Osteocyte (in vitro differentiated cells): ENCODE data around the gene ZSWIM2. TPM values are rescaled to one million over a fixed set of nuclear protein-coding genes. Genes with fewer than 3 reads are reported as not detected.

Experiments
- DNase-seq: peaks from one replicate; pipeline ENCODE4 v3.0.0; 2021; ENCODE audit warnings: mixed read lengths; ENCODE audit not compliant: unreplicated experiment; ENCODE audit errors: extremely low spot score
- H3K27ac Mint-ChIP-seq: one replicate; pipeline ENCODE4 v1.8.0; 2021; ENCODE audit warnings: mild to moderate bottlenecking, mixed read lengths; ENCODE audit not compliant: unreplicated experiment
- H3K27me3 Mint-ChIP-seq: one replicate; pipeline ENCODE4 v1.8.0; 2021; ENCODE audit warnings: mixed read lengths; ENCODE audit not compliant: unreplicated experiment
- H3K36me3 Mint-ChIP-seq: one replicate; pipeline ENCODE4 v1.8.0; 2021; ENCODE audit warnings: mixed read lengths; ENCODE audit not compliant: unreplicated experiment
- H3K4me1 Mint-ChIP-seq: one replicate; pipeline ENCODE4 v1.8.0; 2021; ENCODE audit warnings: mixed read lengths; ENCODE audit not compliant: unreplicated experiment
- H3K4me3 Mint-ChIP-seq: one replicate; pipeline ENCODE4 v1.8.0; 2021; ENCODE audit warnings: mild to moderate bottlenecking, moderate library complexity, mixed read lengths; ENCODE audit not compliant: unreplicated experiment
- H3K9me3 Mint-ChIP-seq: one replicate; pipeline ENCODE4 v1.8.0; 2021; ENCODE audit warnings: mixed read lengths; ENCODE audit not compliant: unreplicated experiment
- CTCF ChIP-seq: fragments of 200-600 bp; sonication (generic); IDR thresholded peaks from 2 replicates; pipeline ENCODE4 v1.5.0; 2021; ENCODE audit warnings: antibody characterized with exemption, mild to moderate bottlenecking, moderate library complexity
- total RNA-seq: library from RNA; stranded (reverse); gene quantifications from 2 replicates; pipeline ENCODE4 v1.2.1, GENCODE V29; 2021

ZSWIM2 gene
- total RNA-seq, 1 donor from 2014 or later, result not detected

DNA sequence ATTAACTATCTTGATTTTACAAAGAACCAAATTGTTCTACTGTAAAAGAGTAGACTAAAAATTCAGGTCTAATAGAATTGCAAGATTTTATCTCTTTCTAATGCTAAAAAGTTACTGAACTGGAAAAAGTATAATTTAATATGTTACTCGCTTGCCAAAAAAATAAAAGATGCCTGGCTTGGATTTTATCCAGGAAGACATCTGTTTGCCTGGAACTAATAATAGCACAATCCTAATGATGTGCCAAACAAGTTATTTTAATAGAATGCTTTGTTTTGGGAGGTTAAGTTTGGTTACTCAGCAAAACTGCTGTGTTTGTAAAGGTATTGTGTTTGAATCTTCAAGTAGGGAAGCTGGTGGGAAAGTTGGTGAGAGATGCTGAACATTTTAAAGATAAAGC, 19.4 kb upstream of the ZSWIM2 start:
- no peak for DNase-seq
- H3K27me3 Mint-ChIP-seq, result no peaks in the 10 kb centered on the region
- H3K36me3 Mint-ChIP-seq, result no peaks in the 10 kb centered on the region
- H3K4me3 Mint-ChIP-seq, result no peak overlapping the region
- H3K4me1 Mint-ChIP-seq, result peaks cover 3% of the 10 kb centered on the region
- TF ChIP-seq CTCF, result no peak
- H3K27ac Mint-ChIP-seq, result no peak overlapping the region
- no peaks in the 10 kb centered on the region for H3K9me3 Mint-ChIP-seq

DNA sequence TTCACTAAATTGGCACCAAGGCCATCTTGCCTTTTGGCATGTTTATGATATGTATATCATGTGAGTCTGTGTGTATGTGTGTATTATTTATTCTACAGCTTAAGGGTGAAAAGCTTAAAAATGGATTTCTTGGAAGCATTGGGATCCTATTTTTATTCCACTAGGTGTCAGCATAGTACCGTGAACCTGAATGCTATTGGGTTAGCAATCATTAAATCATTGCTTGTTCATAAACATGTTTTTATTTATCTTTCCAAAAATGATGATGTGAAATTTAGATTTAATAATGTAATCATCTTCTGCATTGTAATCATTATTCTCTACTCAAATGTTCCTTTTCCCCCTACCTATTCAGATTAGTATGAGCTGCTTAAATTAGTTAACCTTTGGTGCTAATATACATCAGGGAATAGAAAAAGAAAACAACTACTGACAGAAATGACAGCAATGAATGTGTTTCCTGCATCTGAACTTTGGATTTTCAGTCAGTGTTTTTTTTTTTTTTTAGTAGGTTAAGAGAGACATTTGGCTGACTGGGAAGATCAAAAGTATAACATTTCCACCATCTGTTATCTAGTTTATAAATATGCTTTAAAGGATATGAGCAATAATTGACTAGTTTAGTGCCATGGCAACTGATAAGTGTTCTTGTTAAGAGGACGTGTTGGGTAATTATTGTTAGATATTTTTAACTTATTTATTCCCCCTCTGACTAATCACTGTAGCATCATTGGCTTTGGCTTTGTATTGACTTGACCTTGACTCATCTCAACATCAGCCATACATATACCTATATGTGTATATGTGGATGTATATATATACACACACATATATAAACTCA, 14.1 kb upstream of the ZSWIM2 start:
- Mint-ChIP-seq H3K4me1 (no peaks in the 10 kb centered on the region), H3K4me3 (no peak overlapping the region), H3K36me3 (no peaks in the 10 kb centered on the region), H3K27ac (no peak overlapping the region), H3K27me3 (peaks cover 4% of the 10 kb centered on the region), H3K9me3 (no peaks in the 10 kb centered on the region)
- no peak for DNase-seq
- TF ChIP-seq CTCF, result peak; percentile 82

- peaks cover 8% of the 10 kb centered on the region for H3K9me3 Mint-ChIP-seq
- no peak overlapping the region for H3K27ac Mint-ChIP-seq
- DNase-seq, result no peak
- H3K4me3 Mint-ChIP-seq, result no peak overlapping the region
- H3K4me1 Mint-ChIP-seq, result peaks cover 2% of the 10 kb centered on the region
- no peaks in the 10 kb centered on the region for H3K27me3 Mint-ChIP-seq
- H3K36me3 Mint-ChIP-seq, result no peaks in the 10 kb centered on the region
- TF ChIP-seq CTCF, result no peak
These were observed 6.2 kb upstream of the ZSWIM2 start for GRCh38 chr2:186855216-186855615.

DNA sequence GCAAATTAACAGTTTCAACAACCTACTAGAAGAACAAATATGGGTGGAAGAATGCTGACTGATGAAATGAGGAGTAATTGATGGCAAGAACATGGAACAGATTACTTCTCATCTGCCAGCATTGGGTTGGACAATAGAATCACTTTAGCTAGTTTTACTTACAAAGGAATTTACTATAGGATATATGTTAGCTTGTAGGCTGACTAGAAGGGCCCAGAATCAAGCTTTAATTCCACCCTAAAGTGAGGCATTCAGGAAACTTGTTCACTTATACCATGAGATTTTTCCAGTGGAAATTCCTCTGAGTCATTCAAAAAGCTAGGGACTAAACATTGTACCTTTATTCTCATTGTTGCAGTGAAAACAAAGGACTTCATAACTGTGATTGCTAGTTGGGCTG, 5.0 kb upstream of the ZSWIM2 start:
- DNase-seq, result no peak
- peaks cover 8% of the 10 kb centered on the region for H3K9me3 Mint-ChIP-seq
- H3K4me3 Mint-ChIP-seq, result no peak overlapping the region
- H3K36me3 Mint-ChIP-seq, result no peaks in the 10 kb centered on the region
- no peak for TF ChIP-seq CTCF
- peaks cover 8% of the 10 kb centered on the region for H3K4me1 Mint-ChIP-seq
- peak overlapping the region; percentile 61 for H3K27ac Mint-ChIP-seq
- H3K27me3 Mint-ChIP-seq, result no peaks in the 10 kb centered on the region

- TF ChIP-seq CTCF, result no peak
- no peaks in the 10 kb centered on the region for H3K36me3 Mint-ChIP-seq
- no peaks in the 10 kb centered on the region for H3K27me3 Mint-ChIP-seq
- peaks cover 8% of the 10 kb centered on the region for H3K4me1 Mint-ChIP-seq
- H3K4me3 Mint-ChIP-seq, result no peak overlapping the region
- no peak for DNase-seq
- H3K9me3 Mint-ChIP-seq, result peaks cover 8% of the 10 kb centered on the region
- H3K27ac Mint-ChIP-seq, result no peak overlapping the region
These were observed 3.5 kb upstream of the ZSWIM2 start for GRCh38 chr2:186852508-186852907.
